Breast epithelium (tissue), 3 donors: ENCODE results near the gene CPEB2.

Experiments
- POLR2A ChIP-seq: fragments of 450-650 bp; IDR thresholded peaks from one replicate; pipeline ENCODE4 v1.6.1; 2016; ENCODE audit warnings: antibody characterized with exemption, mild to moderate bottlenecking, moderate library complexity
- TF ChIP-seq, protein P1 (sequence below), 3 donors: fragments of 450-650 bp; IDR thresholded peaks; one replicate each; pipeline ENCODE4 v1.5.1; 2016 to 2017; ENCODE audit warnings: antibody characterized with exemption in 3 of 3, mild to moderate bottlenecking in 3 of 3, moderate library complexity in 3 of 3

DNA sequence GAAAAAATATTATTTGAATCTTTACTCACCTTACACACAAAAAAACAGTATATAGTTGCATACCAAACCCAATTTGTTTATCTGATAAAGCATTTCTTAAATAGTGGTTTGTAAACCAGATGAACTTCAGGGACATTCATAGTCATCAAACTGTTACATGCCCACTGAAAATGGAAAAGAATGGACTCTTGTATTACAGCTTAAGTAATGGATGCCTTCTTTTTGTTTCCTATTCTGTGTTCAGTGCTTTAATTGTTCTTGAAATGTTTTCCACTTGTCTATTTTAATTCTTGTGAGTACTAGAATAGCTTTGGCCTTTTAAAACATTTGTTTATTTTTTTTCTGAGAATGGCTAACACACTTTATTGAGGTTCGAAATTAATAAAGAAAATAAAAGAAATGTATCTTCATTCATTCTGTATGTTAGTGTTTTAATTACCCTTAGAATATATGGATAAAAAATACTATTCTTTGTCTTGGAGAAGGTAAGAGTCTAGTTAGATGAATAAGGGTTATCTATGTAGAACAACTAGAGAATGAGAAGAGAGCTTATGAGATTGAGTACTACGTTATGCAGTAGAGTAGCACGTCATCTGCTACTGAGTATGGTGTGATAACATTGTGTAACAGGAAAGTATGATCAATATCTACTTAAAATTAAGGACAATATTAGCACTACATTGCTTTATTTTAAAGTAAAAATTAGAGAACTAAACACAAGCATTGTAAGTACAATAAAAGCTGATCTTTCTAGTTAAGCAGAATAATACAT is 9.9 kb downstream of the CPEB2 start:
- TF ChIP-seq POLR2A: no peak
- TF ChIP-seq, protein P1, sequence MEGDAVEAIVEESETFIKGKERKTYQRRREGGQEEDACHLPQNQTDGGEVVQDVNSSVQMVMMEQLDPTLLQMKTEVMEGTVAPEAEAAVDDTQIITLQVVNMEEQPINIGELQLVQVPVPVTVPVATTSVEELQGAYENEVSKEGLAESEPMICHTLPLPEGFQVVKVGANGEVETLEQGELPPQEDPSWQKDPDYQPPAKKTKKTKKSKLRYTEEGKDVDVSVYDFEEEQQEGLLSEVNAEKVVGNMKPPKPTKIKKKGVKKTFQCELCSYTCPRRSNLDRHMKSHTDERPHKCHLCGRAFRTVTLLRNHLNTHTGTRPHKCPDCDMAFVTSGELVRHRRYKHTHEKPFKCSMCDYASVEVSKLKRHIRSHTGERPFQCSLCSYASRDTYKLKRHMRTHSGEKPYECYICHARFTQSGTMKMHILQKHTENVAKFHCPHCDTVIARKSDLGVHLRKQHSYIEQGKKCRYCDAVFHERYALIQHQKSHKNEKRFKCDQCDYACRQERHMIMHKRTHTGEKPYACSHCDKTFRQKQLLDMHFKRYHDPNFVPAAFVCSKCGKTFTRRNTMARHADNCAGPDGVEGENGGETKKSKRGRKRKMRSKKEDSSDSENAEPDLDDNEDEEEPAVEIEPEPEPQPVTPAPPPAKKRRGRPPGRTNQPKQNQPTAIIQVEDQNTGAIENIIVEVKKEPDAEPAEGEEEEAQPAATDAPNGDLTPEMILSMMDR (IDR thresholded peaks at IDR 0.05): no peak
